GM03348 (cell line): ENCODE data around the gene SLC35E4.
A peak's percentile ranks its signal among the peaks of the same experiment; 100 is the strongest.
"Not testable (repeated sequence)": the region's sequence is repeated elsewhere in the genome, so short reads cannot be mapped to it uniquely, and the experiment has no call there.

ENCODE experiments used
- DNase-seq: peaks from one replicate; pipeline ENCODE4 v3.0.0; 2012; ENCODE audit warnings: low spot score

Gene SLC35E4, protein sequence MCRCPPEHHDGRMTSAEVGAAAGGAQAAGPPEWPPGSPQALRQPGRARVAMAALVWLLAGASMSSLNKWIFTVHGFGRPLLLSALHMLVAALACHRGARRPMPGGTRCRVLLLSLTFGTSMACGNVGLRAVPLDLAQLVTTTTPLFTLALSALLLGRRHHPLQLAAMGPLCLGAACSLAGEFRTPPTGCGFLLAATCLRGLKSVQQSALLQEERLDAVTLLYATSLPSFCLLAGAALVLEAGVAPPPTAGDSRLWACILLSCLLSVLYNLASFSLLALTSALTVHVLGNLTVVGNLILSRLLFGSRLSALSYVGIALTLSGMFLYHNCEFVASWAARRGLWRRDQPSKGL

DNA sequence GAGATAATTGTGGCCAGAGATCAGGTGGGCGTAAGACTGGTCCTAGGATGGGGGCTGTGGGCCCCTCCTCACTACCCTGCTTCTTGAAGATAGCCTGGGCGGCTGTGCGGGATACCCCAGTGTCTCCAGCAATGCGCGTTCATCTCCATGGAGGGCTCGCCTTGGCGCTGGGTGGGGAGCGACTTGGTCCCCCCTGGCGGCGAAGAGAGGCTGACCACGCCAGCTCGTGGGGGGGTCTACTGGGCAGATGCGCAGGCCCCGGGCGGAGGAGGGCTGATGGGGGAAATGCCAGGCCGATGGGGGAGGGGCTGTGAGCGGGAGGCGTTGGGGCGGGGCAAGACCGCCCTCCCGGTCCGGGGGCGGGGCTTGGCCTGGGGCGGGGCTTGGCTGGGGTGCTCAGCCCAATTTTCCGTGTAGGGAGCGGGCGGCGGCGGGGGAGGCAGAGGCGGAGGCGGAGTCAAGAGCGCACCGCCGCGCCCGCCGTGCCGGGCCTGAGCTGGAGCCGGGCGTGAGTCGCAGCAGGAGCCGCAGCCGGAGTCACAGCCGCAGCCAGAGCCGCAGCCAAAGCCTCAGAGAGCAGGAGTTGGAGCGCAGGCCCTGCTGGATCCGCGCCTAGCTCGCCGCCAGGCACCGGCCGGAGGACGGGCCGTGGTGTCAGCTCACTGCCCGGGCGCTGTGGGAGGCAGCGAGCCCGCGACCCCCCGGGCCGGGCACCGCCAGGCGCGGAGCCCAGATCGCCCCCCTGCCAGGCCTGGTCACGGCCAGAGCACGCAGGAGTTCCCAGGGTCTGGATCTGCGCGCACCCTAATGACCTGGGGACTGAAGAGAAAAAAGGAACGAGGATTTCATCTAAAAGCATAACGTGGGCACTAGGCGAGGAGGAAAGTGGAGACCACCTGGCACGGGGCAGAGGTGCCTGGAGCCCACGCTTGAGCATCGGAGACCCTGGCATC lies at the start of gene SLC35E4:
Gene SLC35E4 (plus strand): TSS at position 509 of the 953 bp plus-strand sequence. CDS start 670 bp downstream, outside the sequence.
- DNase-seq = peak; percentile 99

DNA sequence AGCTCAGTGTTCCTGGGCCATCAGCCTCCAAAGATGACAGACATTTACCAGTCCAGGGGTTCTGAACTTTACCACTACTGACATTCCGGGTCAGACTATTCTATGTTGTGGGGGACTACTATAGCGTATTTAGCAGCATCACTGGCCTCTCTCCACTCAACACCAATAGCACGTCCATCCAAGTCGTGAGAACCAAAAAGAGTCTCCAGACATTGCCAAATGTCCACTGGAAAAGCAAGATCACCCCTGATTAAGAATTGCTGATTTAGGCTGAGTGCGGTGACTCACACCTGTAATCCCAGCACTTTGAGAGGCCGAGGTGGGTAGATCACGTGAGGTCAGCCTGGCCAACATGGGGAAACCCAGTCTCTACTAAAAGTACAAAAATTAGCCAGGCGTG lies 49.2 kb upstream of the SLC35E4 start:
- no peak for DNase-seq

DNA sequence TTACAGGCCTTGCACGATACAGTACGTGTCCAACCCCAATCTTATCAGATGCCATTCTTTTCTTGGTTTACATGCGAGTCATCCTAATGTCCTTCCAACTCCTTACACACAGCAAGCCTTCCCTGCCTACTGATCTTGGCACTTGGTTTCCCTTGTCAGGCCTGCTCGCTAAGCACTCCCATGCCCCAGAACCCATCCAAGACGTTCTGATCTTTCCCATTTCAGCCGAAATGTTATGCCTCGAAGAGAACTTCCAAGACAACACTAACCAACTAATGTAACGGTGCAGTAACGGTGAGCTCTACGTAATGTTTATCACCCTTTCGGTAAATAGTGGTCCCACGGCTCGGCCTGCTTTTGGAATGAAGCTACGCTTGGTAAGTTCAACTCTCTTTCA lies 44.4 kb upstream of the SLC35E4 start:
- peak; percentile 33 for DNase-seq

DNA sequence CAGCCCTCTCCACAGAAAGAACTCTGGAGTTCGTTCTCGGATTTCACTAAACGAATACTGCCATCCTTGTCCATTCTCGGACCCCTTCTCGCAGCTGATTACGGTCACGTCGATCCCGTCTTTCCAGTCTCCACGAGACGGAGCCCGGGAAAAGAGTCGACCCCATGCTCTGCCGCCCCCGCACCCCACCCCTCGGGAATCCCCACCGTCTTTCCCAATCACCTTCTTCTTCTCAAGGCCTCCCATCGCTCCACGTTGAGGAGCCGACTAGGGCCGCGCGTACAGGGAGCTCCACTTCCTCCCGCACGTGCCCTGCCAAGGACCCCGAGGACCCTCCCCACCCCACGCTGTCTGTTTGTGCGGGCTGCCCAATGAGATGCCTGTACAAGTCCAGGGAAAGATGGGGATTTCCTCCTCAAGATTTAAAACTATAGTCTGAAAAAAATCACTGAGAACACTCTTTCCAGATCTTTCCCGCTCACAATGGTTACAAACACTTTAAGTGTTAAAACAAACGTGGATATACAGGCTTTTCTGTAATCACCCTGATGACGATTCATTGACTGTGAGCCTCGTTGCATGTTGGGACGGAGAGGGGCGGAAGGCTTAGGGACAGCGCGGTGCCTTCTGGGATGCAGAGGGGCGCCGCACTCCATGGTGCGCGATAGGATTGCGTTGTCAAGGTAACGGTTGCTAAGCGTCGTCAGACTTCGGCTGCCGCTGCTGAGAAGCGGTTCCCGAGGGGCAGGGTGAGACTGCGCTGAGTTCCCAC lies 43.8 kb upstream of the SLC35E4 start, which contains the start of gene PES1:
Gene PES1 (minus strand): TSS at position 323 of the 772 bp plus-strand sequence. CDS start 77 bp downstream, at position 246.
- peak; percentile 98 for DNase-seq

DNA sequence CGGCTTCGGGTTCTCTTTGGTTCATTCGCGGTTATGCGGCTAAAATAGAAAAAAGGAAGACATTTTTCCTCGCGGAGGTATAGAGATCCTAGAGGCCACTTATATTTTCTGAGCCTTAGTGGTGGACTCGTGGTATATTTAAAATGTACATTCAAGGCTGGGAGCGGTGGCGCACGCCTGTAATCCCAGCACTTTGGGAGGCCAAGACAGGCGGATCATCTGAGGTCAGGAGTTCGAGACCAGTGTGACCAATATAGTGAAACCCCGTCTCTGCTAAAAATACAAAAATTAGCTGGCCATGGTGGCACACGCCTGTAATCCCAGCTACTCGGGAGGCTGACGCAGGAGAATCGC lies 43.2 kb upstream of the SLC35E4 start:
- DNase-seq = not testable (repeated sequence)

DNA sequence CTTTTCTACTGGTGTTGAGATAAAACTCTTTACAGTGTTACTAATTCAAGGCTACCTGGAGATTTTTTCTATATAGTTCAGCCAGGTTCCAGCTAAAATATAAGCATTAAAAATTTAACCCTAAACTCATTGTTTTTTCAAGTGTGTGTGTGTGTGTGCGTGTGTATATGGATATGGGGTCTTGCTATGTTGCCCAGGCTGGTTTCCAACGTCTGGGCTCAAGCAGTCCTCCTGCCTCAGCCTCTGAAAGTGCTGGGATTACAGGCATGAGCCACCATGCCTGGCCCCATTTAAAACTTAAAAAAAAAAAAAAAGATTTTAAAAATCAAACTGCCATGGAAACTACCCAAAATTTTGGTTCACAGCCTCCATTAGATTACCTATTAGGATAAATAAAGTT lies 39.4 kb upstream of the SLC35E4 start:
- DNase-seq = no peak

DNA sequence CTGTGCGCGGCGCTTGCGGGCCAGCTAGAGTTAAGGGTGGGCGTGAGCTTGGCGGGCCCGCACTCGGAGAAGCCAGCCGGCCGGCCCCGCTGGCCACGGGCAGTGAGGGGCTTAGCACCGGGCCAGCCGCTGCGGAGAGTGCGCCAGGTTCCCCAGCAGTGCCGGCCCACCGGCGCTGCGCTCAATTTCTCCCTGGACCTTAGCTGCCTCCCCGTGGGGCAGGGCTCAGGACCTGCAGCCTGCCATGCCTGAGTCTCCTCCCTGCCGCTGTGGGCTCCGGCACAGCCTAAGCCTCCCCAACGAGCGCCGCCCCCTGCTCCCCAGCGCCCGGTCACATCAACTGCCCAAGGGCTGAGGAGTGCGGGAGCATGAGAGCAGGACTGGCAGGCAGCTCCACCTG lies 38.7 kb upstream of the SLC35E4 start:
- no peak for DNase-seq

DNA sequence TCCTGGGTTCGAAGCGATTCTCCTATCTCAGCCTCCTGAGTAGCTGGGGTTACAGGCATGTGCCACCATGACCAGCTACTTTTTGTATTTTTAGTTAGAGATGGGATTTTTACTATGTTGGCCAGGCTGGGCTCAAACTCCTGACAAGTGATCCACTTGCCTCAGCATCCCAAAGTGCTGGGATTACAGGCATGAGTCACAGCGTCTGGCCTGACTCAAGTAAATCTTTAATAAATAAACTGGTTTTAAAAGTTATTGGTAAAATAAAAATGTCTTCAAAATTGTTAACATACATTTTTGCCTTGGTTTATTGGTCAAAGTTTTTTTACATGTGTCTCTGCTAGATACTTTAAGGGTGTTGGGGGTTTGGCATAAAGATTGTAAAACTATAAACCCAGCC lies 36.6 kb upstream of the SLC35E4 start:
- no peak for DNase-seq

DNA sequence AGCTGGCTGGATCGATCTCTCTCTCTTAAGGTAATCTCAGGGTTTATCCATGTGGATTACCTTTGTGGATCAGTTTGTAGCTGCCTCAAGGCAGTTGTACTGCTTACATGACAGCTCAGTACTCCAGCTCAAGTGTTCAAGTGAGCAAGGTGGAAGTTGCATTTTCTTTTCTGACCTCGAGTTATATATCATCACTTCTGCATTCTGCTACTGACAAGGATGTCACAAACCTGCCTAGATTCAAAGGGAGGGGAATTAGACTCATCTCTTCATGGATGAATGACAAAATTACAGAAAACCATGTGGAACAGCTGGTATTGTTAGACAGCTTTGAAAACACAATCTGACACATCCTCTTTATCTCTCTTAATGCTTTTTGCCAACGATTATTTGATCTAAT lies 34.7 kb upstream of the SLC35E4 start:
- DNase-seq = no peak

DNA sequence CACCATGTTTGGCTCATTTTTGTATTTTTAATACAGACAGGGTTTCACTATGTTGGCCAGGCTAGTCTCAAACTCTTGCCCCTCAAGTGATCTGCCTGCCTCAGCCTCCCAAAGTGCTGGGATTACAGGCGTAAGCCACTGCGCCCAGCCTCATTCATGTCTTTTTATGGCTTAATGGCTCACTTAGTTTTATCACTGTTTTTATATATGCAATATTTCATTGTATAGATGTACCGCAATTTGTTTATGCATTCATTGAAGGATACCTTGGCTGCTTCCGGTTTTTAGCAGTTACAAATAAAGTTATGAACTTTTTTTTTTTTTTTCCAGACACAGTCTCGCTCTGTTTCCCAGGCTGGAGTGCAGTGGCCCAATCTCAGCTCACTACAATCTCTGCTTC lies 34.1 kb upstream of the SLC35E4 start:
- DNase-seq = no peak

DNA sequence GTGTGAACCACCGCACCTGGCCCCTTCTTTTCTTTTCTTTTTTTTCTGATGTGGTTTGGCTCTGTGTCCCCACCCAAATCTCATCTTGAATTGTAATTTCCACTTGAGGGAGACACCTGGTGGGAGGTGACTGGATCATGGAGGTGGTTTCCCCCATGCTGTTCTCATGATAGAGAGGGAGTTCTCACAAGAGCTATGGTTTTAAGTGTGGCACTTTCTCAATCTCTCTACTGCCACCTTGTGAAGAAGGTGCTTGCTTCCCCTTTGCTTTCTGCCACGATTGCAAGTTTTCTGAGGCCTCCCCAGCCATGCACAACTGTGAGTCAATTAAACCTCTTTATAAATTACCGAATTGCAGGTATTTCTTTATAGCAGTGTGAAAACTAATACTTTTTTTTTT lies 33.5 kb upstream of the SLC35E4 start:
- DNase-seq = no peak

DNA sequence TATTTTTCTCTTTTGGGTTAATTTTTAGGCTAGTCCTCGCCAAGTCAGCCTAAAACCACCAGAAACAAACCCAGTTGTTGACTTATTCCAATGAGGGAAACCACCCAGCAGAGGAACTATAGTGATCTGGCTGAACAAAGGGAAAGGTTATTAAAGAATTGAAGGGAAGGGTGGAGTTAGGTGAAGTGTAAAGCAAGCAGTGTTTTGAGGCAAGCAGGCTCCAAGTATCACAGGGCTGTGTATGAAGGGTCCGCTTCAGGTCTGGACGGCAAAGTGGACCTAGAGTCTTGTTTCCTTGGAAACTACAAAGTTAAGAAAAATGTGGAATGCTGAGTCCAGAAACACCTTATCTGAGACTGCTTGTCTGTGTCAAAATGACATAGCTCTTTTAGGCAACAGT lies 31.8 kb upstream of the SLC35E4 start:
- no peak for DNase-seq

DNA sequence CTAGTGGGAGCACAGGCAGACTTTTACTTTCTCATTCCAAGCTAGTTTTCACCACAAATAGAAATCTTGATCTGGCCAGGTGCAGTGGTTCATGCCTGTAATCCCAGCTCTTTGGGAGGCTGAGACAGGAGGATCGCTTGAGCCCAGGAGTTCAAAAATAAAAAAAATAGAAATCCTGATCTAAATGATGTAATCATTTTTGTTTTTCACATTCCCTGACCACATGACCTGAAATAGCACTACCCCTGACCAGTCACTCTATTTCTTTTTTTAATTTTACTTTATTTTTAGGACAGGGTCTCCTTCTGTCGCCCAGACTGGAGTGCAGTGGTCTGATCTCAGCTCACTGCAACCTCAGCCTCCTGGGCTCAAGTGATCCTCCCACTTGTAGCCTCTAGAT lies 30.9 kb upstream of the SLC35E4 start:
- no peak for DNase-seq

DNA sequence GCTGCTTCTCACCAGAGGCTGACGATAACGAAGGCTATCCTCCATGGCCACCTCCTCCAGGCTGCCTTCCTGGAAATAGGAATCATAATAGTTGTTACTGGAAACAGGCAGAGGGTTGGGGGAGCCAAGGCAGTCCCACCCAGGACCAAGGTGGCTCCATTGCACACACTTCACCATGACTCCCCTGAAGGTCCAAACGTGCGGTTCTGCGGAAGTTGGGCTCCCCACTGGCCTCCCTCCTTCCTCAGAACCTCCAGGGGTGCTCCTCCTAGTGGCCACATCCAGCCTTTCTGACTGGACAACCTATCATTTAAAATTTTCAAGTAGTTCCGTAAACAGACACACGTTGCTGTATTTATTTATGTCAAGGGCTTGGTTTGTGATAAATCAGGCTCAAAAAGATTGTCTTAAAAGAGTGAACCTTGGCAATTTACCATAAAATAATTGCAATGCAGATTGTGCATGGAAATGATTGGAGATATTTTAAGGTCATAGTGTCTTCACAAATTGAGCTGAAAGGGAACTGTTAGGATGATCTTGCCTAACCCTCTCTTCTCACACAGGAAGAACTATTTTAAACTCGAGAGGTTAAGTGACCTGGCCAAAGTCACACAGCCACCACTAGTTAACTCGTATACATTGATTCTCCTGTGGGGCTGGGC lies 30.0 kb upstream of the SLC35E4 start:
- peak; percentile 79 for DNase-seq

DNA sequence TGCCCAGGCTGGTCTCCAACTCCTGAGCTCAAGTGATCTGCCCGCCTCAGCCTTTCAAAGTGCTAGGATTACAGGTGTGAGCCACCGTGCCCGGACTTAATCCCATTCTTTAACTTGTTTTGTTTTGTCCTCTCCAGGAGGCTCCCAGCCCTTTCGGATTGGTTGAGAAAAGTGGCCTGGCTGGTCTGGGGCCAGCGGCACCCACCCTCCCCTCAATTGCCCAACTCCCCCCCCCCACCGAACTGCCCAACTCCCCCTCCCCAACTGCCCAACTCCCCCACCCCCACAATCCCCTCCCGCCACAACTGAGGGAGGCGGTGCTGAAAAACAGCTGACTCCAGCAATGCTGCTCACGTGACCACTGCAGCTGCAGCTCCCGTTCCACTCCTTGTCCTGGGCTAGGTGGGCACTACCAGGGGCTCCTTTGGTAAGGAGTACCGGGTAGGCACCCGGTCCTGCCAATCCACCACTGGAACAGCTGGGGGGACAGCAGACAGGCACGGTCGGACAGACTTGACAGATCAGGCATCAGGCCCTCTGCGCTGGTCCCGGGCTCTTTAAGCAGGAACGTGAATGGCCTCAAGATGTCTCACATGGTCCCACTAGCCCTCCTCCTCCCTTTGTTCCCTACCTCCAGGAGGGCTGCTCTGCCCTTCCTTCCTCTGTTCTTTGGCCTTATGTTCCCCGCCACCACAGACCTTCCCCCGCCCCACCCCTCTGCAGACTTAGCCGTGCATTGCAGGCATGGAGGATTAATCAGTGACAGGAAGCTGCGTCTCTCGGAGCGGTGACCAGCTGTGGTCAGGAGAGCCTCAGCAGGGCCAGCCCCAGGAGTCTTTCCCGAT lies 28.9 kb upstream of the SLC35E4 start, which contains the start of gene TCN2:
Gene TCN2 (plus strand): TSS at position 720 of the 845 bp plus-strand sequence. CDS start 158 bp downstream, outside the sequence.
- peak; percentile 81 for DNase-seq

DNA sequence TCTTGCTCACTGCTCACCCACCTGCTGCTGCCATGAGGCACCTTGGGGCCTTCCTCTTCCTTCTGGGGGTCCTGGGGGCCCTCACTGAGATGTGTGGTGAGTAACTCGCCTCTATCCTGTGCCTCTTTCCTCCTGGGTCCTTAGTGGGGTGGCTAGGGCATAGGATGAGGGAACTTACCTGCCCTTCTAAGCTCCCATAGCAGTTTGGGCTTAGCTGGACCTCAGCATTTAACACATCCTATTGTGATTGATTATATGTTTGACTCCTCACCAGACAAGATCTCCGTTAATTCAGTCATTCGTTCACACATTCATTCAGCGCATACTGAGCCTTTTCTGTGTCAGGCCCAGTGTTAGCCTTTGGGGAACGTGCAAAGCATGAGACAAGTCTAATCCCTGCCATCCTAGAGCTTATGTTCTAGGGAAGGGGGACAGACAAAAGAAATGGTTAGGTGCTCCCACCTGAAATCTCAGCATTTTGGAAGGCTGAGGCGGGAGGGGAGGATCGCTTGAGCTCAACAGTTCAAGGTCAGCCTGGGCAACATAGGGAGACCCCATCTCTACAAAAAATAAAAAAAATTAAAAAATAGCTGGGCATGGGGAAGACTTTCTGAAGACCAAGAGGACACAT lies 28.2 kb upstream of the SLC35E4 start:
- DNase-seq = no peak

DNA sequence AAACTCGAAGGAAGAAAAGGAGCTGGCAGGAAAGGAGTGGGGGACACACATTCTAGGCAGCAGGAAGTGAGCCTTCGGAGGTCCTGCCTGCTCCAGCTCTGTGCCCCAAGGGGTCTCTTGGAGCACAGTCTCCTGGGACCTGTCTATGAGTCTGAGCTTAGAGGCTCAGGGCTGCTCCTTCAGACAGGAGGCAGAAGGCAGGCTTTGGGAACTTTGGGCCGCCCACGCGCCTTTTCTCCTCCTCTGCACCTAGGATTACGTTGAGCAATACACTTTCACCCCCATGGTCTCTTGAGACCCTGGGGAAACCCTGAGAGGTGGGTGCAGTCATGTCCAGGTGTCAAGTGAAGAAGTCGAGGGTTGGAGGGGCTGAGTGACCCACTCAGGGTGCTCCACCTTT lies 27.6 kb upstream of the SLC35E4 start:
- DNase-seq = no peak

DNA sequence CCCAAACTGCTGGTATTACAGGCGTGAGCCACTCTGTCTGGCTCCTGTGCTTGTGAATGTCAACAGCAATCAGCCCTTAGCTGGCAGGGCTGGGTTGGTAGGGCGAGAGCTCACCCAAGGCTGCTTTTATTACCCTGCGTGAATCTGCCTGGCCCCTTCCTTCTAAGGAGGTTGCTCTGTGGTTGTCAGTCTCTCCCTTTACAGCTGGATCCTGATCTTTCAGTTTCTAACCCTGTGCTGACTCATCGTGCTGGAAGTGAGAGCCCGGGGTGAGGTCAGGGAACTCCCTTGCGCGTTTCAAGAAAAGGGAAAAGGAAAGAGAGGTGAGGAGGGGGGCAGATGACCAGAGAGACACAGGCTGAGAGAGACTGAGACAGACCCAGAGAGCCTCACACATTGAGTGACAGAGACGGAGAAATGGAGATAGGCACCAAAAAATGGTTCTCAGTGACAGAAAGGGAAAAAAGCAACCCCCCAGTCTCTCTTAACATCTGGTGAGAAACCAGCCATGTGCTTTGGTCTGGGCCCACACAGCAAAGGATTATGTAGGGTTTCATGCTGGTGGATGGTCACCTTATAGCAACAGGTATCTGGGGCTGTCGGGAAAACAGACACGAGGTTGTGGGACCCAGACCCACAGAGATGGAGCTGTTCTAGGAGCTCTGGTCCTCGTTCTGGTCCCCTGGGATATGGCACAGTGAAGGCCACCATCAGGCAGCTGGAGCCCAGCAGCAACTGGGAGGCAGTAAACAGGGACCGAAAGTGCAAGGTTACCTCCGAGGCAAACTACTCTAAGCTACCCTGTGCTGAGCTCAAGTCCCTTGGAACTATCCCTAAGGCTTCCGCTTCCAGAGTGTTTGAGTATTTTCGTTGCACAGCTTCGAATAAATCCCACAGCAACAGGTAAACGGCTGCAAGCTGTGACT lies 26.1 kb upstream of the SLC35E4 start:
- peak; percentile 90 for DNase-seq

DNA sequence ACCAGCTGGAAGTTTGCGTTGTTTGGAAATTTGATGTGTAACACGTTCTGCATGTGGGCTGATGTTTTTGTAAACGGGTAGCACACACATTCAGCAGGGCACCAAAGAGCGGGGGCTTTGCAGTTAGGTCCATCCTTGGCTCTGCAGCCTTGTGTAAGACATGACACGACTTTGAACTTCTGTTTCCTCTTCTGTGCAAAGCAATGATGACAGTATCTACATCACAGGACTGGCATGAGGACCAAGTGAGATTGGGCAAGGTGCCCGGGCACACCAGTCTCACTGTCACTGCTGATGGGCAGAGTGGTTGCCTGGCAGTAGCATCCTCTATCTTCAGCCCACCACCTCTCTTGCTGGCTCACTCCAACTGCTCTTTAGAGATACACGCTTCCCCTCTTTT lies 25.3 kb upstream of the SLC35E4 start:
- DNase-seq = no peak
